OCI-LY7 (cell line): Measurements from ENCODE around the gene PNRC1. TPM values are rescaled to one million over a fixed set of nuclear protein-coding genes. Genes with fewer than 3 reads are reported as not detected.

Source experiments
- BruUV-seq: library from RNA; stranded (reverse); fragments of 400-500 nt; replicated peaks from 2 replicates; lab custom pipeline; 2021; lab: Mats Ljungman, UMichigan
- CTCF ChIA-PET: fragments of 300-600 bp; sonication (Branson Sonifier 250); formaldehyde crosslinking; loops from one replicate; lab custom pipeline; 2022; ENCODE audit warnings: antibody characterized with exemption; ENCODE audit not compliant: unreplicated experiment; lab: Charles Lee
- POLR2A ChIA-PET: fragments of 300-600 bp; sonication (Branson Sonifier 250); formaldehyde crosslinking; loops from one replicate; lab custom pipeline; 2022; ENCODE audit warnings: antibody characterized with exemption; lab: Charles Lee
- DNase-seq: peaks from one replicate; pipeline ENCODE4 v3.0.0-alpha.2; 2015; ENCODE audit warnings: low spot score
- H2AFZ ChIP-seq: fragments of 200-600 bp; sonication (generic), shearing (Covaris generic); 2 replicates; pipeline ENCODE4 v1.6.1; 2014; ENCODE audit warnings: mild to moderate bottlenecking, antibody characterized with exemption, low read length, moderate library complexity
- H3K27ac ChIP-seq: fragments of 200-600 bp; sonication (generic); 2 replicates; pipeline ENCODE4 v1.5.1; 2014; ENCODE audit warnings: mixed run types, low read depth, mild to moderate bottlenecking, moderate library complexity, low read length, inconsistent platforms; ENCODE audit not compliant: poor library complexity, severe bottlenecking
- H3K36me3 ChIP-seq: fragments of 200-600 bp; sonication (generic); 2 replicates; pipeline ENCODE4 v1.6.1; 2014; ENCODE audit warnings: mild to moderate bottlenecking, antibody characterized with exemption, low read length, moderate library complexity, mixed read lengths; ENCODE audit not compliant: insufficient read depth
- H3K4me1 ChIP-seq: fragments of 200-600 bp; sonication (generic); 2 replicates; pipeline ENCODE4 v1.5.1; 2014; ENCODE audit warnings: mild to moderate bottlenecking, low read length; ENCODE audit not compliant: insufficient read depth, poor library complexity, severe bottlenecking
- H3K4me2 ChIP-seq: fragments of 200-600 bp; sonication (generic); 2 replicates; pipeline ENCODE4 v1.6.1; 2014; ENCODE audit warnings: mild to moderate bottlenecking, low read length
- H3K4me3 ChIP-seq: fragments of 200-600 bp; sonication (generic); 2 replicates; pipeline ENCODE4 v1.5.1; 2014; ENCODE audit warnings: mild to moderate bottlenecking, low read depth, low read length; ENCODE audit not compliant: poor library complexity, severe bottlenecking
- H3K79me2 ChIP-seq: fragments of 200-600 bp; sonication (generic); 2 replicates; pipeline ENCODE4 v1.6.1; 2016; ENCODE audit warnings: low read depth, mild to moderate bottlenecking, low read length, moderate library complexity, mixed read lengths; ENCODE audit not compliant: insufficient read depth
- H3K9me2 ChIP-seq: fragments of 200-600 bp; sonication (generic); 2 replicates; pipeline ENCODE4 v1.6.1; 2016; ENCODE audit warnings: mild to moderate bottlenecking, low read length, mixed read lengths; ENCODE audit not compliant: insufficient read depth
- H3K9me3 ChIP-seq: fragments of 200-600 bp; sonication (generic); 2 replicates; pipeline ENCODE4 v1.6.1; 2014; ENCODE audit warnings: mild to moderate bottlenecking, mixed run types, low read length, mixed read lengths
- H4K20me1 ChIP-seq: fragments of 200-600 bp; sonication (generic); 2 replicates; pipeline ENCODE4 v1.6.1; 2014; ENCODE audit warnings: mild to moderate bottlenecking, antibody characterized with exemption, low read length, moderate library complexity, mixed read lengths; ENCODE audit not compliant: insufficient read depth
- EZH2phosphoT487 ChIP-seq: fragments of 200-600 bp; sonication (generic); IDR thresholded peaks from 2 replicates; pipeline ENCODE4 v1.6.1; 2018; ENCODE audit warnings: low read depth, borderline replicate concordance, mild to moderate bottlenecking, mixed run types, antibody characterized with exemption, low read length, moderate library complexity, mixed read lengths
- intact Hi-C: fragments of 100-400 bp; cut with micrococcal nuclease; formaldehyde crosslinking; loops from one replicate; pipeline ENCODE4 v1.10.0; 2022; ENCODE audit not compliant: unreplicated experiment
- total RNA-seq, 2 experiments: library from RNA; depleted of rRNA in 1 of 2; stranded (reverse); fragments of >200 nt in 1 of 2; shearing (Covaris generic) in 1 of 2; gene quantifications; 2 replicates each; pipeline ENCODE4 v1.2.3, GENCODE V29; 2014 to 2022
- TF ChIP-seq, protein P1 (sequence below): fragments of 200-600 bp; sonication (generic); conservative IDR thresholded peaks from 2 replicates; pipeline ENCODE4 v1.5.1; 2014; ENCODE audit warnings: mild to moderate bottlenecking, antibody characterized with exemption, low read length, moderate library complexity, mixed read lengths

The PNRC1 gene
- total RNA-seq, 2 experiments from 2014 or later, result 26.7 to 53.0 TPM

- H3K9me3 ChIP-seq, result peaks cover 7% of the 10 kb centered on the region; the same call in 1 of the 2 replicates
- no peaks in the 10 kb centered on the region for H3K9me2 ChIP-seq
- no peak overlapping the region for H3K27ac ChIP-seq
- H2AFZ ChIP-seq, result no peak overlapping the region
- DNase-seq, result peak; percentile 32
- BruUV-seq, result no TSS peak
- H3K4me2 ChIP-seq, result no peak overlapping the region
- H3K4me3 ChIP-seq, result no peak overlapping the region
- ChIA-PET POLR2A (interaction anchor here (1.0 to 1.5 kb wide), 3 partner anchors 9 to 30 kb away, joined by 3 read pairs; no protein-coding TSS in a partner anchor), CTCF (no interaction called here)
- H3K4me1 ChIP-seq, result no peaks in the 10 kb centered on the region
- H3K36me3 ChIP-seq, result no peaks in the 10 kb centered on the region
- H3K79me2 ChIP-seq, result no peaks in the 10 kb centered on the region
- H4K20me1 ChIP-seq, result no peaks in the 10 kb centered on the region
- TF ChIP-seq, protein P1, sequence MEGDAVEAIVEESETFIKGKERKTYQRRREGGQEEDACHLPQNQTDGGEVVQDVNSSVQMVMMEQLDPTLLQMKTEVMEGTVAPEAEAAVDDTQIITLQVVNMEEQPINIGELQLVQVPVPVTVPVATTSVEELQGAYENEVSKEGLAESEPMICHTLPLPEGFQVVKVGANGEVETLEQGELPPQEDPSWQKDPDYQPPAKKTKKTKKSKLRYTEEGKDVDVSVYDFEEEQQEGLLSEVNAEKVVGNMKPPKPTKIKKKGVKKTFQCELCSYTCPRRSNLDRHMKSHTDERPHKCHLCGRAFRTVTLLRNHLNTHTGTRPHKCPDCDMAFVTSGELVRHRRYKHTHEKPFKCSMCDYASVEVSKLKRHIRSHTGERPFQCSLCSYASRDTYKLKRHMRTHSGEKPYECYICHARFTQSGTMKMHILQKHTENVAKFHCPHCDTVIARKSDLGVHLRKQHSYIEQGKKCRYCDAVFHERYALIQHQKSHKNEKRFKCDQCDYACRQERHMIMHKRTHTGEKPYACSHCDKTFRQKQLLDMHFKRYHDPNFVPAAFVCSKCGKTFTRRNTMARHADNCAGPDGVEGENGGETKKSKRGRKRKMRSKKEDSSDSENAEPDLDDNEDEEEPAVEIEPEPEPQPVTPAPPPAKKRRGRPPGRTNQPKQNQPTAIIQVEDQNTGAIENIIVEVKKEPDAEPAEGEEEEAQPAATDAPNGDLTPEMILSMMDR, result no peak
- no peak for TF ChIP-seq EZH2phosphoT487
- intact Hi-C loops, result no loop called here
These were observed 7.4 kb upstream of the PNRC1 start for GRCh38 chr6:89073014-89073620.

DNA sequence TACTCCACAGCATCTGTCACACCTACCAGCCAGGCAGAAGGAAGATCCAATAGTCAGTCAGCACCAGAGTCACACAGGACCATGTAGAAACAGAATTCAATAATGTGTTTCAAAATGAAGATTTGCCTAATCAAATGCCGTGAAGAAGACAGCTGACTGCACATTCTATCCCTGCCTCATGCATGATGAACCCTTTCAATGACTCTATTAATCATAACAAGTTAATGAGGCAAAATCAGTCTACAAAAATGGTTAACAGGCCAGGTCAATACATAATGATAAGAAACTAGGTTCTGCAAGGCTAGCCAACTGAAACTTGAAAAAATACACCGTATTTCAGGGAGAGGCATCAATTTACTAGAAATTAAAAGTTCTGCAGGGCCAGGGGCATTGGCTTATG is 6.7 kb upstream of the PNRC1 start:
- Histone ChIP-seq H3K27ac (no peak overlapping the region), H3K36me3 (no peaks in the 10 kb centered on the region), H3K4me1 (peaks cover 2% of the 10 kb centered on the region), H3K9me2 (no peaks in the 10 kb centered on the region), H2AFZ (no peak overlapping the region), H3K4me3 (no peak overlapping the region), H3K79me2 (no peaks in the 10 kb centered on the region), H3K4me2 (no peak overlapping the region), H4K20me1 (no peaks in the 10 kb centered on the region), H3K9me3 (peaks cover 7% of the 10 kb centered on the region; the same call in 1 of the 2 replicates)
- TF ChIP-seq, protein P1, result no peak
- TF ChIP-seq EZH2phosphoT487, result no peak
- intact Hi-C loops, result no loop called here
- no TSS peak for BruUV-seq
- CTCF ChIA-PET, result no interaction called here
- no peak for DNase-seq
- POLR2A ChIA-PET, result interaction anchor here (0.7 to 1.2 kb wide), 3 partner anchors 30 to 1784 kb away, joined by 3 to 6 read pairs (median 3); no protein-coding TSS in a partner anchor
